ENCODE data around the gene PIGB. TPM values are rescaled to one million over a fixed set of nuclear protein-coding genes. Genes with fewer than 3 reads are reported as not detected.
"Not testable (repeated sequence)": the region's sequence is repeated elsewhere in the genome, so short reads cannot be mapped to it uniquely, and the experiment has no call there.

PIGB gene
- total RNA-seq, result 10 to 100 TPM; 18.4 to 27.5 TPM

DNA sequence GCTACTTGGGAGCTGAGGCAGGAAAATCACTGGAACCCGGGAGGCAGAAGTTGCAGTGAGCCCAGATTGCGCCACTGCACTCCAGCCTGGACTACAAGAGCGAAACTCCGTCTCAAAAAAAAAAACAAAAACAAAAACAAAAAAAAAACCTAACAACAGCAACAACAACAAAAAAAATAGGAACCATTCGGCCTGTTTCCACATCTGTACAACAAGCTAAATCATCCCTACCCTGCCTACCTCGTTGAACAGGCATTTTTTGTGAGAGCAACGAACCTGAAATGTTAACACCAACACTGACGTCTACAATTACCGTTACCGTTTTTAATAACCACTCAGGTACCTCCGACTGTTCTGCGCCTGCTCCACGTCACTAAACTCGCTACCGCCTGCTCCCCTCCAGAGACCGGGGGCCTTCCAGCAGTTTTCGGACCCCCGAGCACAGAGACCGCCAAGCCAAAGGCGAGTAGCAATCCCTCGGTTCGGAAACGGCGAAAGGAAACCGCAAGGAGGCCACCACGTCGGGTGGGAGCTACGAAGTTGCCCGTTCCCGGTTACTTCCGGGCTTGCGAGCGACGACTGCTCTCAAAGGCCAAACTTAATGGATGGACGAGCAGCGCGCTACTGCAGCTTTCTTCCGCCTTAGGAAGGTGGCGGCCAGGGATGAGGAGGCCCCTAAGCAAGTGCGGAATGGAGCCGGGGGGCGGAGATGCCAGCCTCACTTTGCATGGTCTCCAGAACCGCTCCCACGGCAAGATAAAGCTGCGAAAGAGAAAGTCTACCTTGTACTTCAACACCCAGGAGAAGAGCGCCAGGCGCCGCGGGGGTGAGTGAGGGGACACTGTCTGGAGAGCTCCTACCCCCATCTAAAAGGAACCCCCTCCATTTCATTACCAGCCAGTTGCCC is at the start of gene PIGB, which contains the start of gene PIGBOS1:
Gene PIGB (plus strand): TSS at position 635 of the 907 bp plus-strand sequence. CDS start 29 bp downstream, at position 664.
Gene PIGBOS1 (minus strand): TSS at position 536 of the 907 bp plus-strand sequence. CDS start 1,331 bp downstream, outside the sequence.
- H3K27me3 Mint-ChIP-seq, result no peaks in the 10 kb centered on the region
- peaks cover 34 to 59% of the 10 kb centered on the region in 2 donors for H3K4me1 Mint-ChIP-seq (ENCODE audit: low read depth in 2 of 2)

DNA sequence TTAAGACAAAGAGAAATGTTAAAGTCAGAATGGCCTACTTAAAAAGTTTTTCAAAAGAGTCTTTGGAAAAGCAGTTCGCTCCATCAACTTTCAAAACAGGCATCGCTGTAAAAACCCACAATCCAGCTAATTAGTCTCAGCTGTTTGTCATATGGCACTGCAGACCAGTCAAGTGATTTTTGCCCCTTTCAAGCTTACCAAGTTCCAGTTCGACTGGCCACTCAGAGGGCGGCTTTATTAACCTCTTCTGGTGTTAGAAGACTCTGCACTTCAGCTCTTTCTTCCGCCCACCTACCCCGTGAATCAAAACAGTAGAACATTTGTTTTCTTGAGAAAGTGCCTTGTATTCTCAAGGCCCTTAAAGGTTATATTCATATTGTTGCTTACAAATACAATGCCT is 48.7 kb upstream of the PIGB start:
- ATAC-seq (no peak), DNase-seq (ENCODE audit: low spot score) (no peak)
- Mint-ChIP-seq H3K4me1 (ENCODE audit: low read depth in 2 of 2) (peaks cover 82 to 92% of the 10 kb centered on the region in 2 donors), H3K36me3 (peaks cover 65% of the 10 kb centered on the region), H3K27me3 (no peaks in the 10 kb centered on the region), H3K27ac (peak overlapping the region; percentile 96 to 97), H3K4me3 (peak overlapping the region; percentile 86), H3K9me3 (no peaks in the 10 kb centered on the region)

More for the DNA sequence above, at the start of gene PIGB, which contains the start of gene PIGBOS1:
- peak within 1 kb of the TSS; percentile 98 for H3K4me3 Mint-ChIP-seq
- no peaks in the 10 kb centered on the region for H3K9me3 Mint-ChIP-seq
- ATAC-seq, result peak; percentile 97
- DNase-seq (ENCODE audit: low spot score), result peak; percentile 87
- H3K27ac Mint-ChIP-seq, result peak within 1 kb of the TSS; percentile 98 to 100
- peaks cover 11% of the 10 kb centered on the region for H3K36me3 Mint-ChIP-seq

- ATAC-seq (no peak), DNase-seq (ENCODE audit: low spot score) (no peak)
- Mint-ChIP-seq H3K27me3 (no peaks in the 10 kb centered on the region), H3K9me3 (no peaks in the 10 kb centered on the region), H3K27ac (peak overlapping the region; percentile 97 to 99), H3K4me1 (ENCODE audit: low read depth in 2 of 2) (peaks cover 79 to 90% of the 10 kb centered on the region in 2 donors), H3K4me3 (peak overlapping the region; percentile 84), H3K36me3 (peaks cover 38% of the 10 kb centered on the region)
Measured at GRCh38 chr15:55276324-55276723, 42.7 kb upstream of the PIGB start.

DNA sequence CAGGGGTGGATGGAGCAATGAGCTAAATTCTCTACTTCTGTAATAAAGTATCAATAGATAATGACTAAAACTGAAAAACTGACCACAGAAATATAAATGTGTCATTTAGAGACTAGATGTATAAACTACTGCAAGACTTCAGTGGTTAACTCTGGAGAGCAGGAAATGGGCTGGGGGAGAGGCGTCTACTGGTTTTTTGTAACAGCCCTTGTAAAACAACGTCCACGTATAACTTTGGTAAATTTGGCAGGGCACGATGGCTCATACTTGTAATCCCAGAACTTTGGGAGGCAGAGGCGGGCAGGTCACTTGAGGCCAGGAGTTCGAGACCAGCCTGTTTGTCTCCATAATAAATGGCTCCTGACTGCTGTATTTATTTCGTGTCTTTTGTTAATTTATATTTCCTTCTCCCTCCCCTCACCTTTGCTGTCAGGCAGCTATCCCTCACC is 41.9 kb upstream of the PIGB start:
- ATAC-seq (peak; percentile 85 to 89), DNase-seq (ENCODE audit: low spot score) (peak; percentile 90)
- Mint-ChIP-seq H3K27me3 (no peaks in the 10 kb centered on the region), H3K27ac (peak overlapping the region; percentile 97 to 99), H3K9me3 (no peaks in the 10 kb centered on the region), H3K4me3 (peak overlapping the region; percentile 84), H3K36me3 (peaks cover 39% of the 10 kb centered on the region), H3K4me1 (ENCODE audit: low read depth in 2 of 2) (peaks cover 81 to 90% of the 10 kb centered on the region in 2 donors)

DNA sequence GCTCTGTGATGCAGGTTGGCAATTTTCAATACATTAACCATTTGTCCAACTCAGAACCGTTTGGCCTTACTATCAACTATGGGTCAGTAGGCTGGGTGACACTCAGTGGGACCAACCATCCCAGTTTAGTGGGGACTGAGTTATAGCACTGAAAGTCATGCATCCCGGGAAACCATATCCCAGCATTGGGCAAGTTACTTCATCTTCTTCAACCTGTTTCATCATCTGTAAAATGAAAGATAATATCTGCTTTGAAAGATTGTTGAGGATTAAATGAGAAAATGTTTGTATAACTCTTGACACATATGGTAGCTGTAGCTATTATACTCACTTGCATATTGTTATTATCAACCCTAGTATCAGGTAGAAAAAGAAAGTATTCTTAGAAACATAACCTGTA is 41.3 kb upstream of the PIGB start:
- Mint-ChIP-seq H3K27ac (peak overlapping the region; percentile 97 to 99), H3K36me3 (peaks cover 36% of the 10 kb centered on the region), H3K27me3 (no peaks in the 10 kb centered on the region), H3K4me3 (peak overlapping the region; percentile 84), H3K9me3 (no peaks in the 10 kb centered on the region), H3K4me1 (ENCODE audit: low read depth in 2 of 2) (peaks cover 84 to 92% of the 10 kb centered on the region in 2 donors)
- no peak for DNase-seq (ENCODE audit: low spot score)
- ATAC-seq, result no peak

- Mint-ChIP-seq H3K27me3 (no peaks in the 10 kb centered on the region), H3K4me1 (ENCODE audit: low read depth in 2 of 2) (peaks cover 82 to 92% of the 10 kb centered on the region in 2 donors), H3K4me3 (peak overlapping the region; percentile 84), H3K36me3 (peaks cover 24% of the 10 kb centered on the region), H3K9me3 (no peaks in the 10 kb centered on the region), H3K27ac (peak overlapping the region; percentile 97 to 99)
- ATAC-seq (no peak), DNase-seq (ENCODE audit: low spot score) (no peak)
Measured at GRCh38 chr15:55279100-55279745, 39.8 kb upstream of the PIGB start.

- H3K4me1 Mint-ChIP-seq (ENCODE audit: low read depth in 2 of 2), result peaks cover 88 to 96% of the 10 kb centered on the region in 2 donors
- no peaks in the 10 kb centered on the region for H3K27me3 Mint-ChIP-seq
- no peaks in the 10 kb centered on the region for H3K9me3 Mint-ChIP-seq
- peak overlapping the region; percentile 84 for H3K4me3 Mint-ChIP-seq
- ATAC-seq (peak; percentile 83 to 84), DNase-seq (ENCODE audit: low spot score) (peak; percentile 84)
- peak overlapping the region; percentile 97 to 99 for H3K27ac Mint-ChIP-seq
- H3K36me3 Mint-ChIP-seq, result peaks cover 27% of the 10 kb centered on the region
Measured at GRCh38 chr15:55279746-55280351, 39.2 kb upstream of the PIGB start.

- ATAC-seq; H3K27me3 Mint-ChIP-seq; H3K9me3 Mint-ChIP-seq; DNase-seq (ENCODE audit: low spot score): not testable (repeated sequence)
- Mint-ChIP-seq H3K27ac (peak overlapping the region; percentile 97 to 99), H3K4me1 (ENCODE audit: low read depth in 2 of 2) (peaks cover 88 to 96% of the 10 kb centered on the region in 2 donors), H3K36me3 (peaks cover 27% of the 10 kb centered on the region), H3K4me3 (peak overlapping the region; percentile 84)
Measured at GRCh38 chr15:55280589-55280988, 38.4 kb upstream of the PIGB start.

DNA sequence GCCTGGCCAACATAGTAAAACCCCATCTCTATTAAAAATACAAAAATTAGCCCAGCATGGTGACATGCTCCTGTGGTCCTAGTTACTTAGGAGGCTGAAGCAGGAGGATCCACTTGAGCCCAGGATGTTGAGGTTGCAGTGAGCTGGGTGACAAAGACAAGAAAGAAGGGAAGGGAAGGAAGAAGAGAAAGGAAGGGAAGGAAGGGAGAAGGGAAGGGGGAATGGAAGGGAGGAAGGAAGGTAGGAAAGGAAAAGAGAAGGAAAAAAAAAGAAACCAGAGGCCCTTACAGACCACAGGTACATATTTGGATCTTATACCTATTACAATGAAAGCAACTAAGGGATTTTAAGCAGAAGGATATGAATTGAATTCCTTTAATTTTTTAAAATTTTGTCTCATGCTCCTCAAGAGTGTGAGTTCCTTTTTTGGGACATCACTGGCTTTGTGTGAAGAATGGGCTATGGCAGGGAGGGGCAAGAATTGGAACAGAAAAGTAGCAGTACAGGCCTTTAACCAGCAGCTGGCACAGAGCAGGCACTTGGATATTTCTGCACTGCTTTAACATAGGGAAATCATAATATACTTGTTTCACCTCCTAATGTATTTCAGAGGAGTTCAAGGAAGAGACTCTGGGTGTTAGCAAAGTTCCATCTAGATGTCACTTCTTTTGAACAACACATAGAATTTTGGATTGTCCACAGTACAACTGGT is 37.3 kb upstream of the PIGB start:
- ATAC-seq (no peak), DNase-seq (ENCODE audit: low spot score) (no peak)
- Mint-ChIP-seq H3K9me3 (no peaks in the 10 kb centered on the region), H3K4me3 (peak overlapping the region; percentile 84), H3K4me1 (ENCODE audit: low read depth in 2 of 2) (peaks cover 93 to 96% of the 10 kb centered on the region in 2 donors), H3K27ac (peak overlapping the region; percentile 97 to 99), H3K27me3 (no peaks in the 10 kb centered on the region), H3K36me3 (peaks cover 34% of the 10 kb centered on the region)

- Mint-ChIP-seq H3K9me3 (no peaks in the 10 kb centered on the region), H3K4me3 (peak overlapping the region; percentile 84), H3K36me3 (peaks cover 34% of the 10 kb centered on the region), H3K4me1 (ENCODE audit: low read depth in 2 of 2) (peaks cover 92 to 96% of the 10 kb centered on the region in 2 donors), H3K27me3 (no peaks in the 10 kb centered on the region), H3K27ac (peak overlapping the region; percentile 97 to 99)
- DNase-seq (ENCODE audit: low spot score) (peak; percentile 77), ATAC-seq (peak; percentile 56 to 77)
Measured at GRCh38 chr15:55282284-55282833, 36.7 kb upstream of the PIGB start.

- DNase-seq (ENCODE audit: low spot score), result no peak
- peak in 1 of 2 donors; percentile 51 for ATAC-seq
- H3K4me1 Mint-ChIP-seq (ENCODE audit: low read depth in 2 of 2), result peaks cover 89 to 95% of the 10 kb centered on the region in 2 donors
- peak overlapping the region; percentile 84 for H3K4me3 Mint-ChIP-seq
- H3K36me3 Mint-ChIP-seq, result peaks cover 35% of the 10 kb centered on the region
- peak overlapping the region; percentile 97 to 99 for H3K27ac Mint-ChIP-seq
- H3K27me3 Mint-ChIP-seq, result no peaks in the 10 kb centered on the region
- no peaks in the 10 kb centered on the region for H3K9me3 Mint-ChIP-seq
Measured at GRCh38 chr15:55283379-55284147, 35.5 kb upstream of the PIGB start.

- no peaks in the 10 kb centered on the region for H3K9me3 Mint-ChIP-seq
- H3K4me1 Mint-ChIP-seq (ENCODE audit: low read depth in 2 of 2), result peaks cover 87 to 90% of the 10 kb centered on the region in 2 donors
- H3K27me3 Mint-ChIP-seq, result no peaks in the 10 kb centered on the region
- peaks cover 39% of the 10 kb centered on the region for H3K36me3 Mint-ChIP-seq
- peak overlapping the region; percentile 84 for H3K4me3 Mint-ChIP-seq
- peak overlapping the region; percentile 97 to 99 for H3K27ac Mint-ChIP-seq
- DNase-seq (ENCODE audit: low spot score) (no peak), ATAC-seq (no peak)
Measured at GRCh38 chr15:55284426-55284825, 34.6 kb upstream of the PIGB start.

All from natural killer cell treated with Interleukin-12 subunit alpha and Interleukin-12 subunit beta and Interleukin-15 and Interleukin-18, amount 100 ng/mL, for 72 hours (primary cell).